ENCODE results near the gene PLPPR1.

- TF ChIP-seq, protein P1, sequence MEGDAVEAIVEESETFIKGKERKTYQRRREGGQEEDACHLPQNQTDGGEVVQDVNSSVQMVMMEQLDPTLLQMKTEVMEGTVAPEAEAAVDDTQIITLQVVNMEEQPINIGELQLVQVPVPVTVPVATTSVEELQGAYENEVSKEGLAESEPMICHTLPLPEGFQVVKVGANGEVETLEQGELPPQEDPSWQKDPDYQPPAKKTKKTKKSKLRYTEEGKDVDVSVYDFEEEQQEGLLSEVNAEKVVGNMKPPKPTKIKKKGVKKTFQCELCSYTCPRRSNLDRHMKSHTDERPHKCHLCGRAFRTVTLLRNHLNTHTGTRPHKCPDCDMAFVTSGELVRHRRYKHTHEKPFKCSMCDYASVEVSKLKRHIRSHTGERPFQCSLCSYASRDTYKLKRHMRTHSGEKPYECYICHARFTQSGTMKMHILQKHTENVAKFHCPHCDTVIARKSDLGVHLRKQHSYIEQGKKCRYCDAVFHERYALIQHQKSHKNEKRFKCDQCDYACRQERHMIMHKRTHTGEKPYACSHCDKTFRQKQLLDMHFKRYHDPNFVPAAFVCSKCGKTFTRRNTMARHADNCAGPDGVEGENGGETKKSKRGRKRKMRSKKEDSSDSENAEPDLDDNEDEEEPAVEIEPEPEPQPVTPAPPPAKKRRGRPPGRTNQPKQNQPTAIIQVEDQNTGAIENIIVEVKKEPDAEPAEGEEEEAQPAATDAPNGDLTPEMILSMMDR (IDR thresholded peaks at IDR 0.05) = no peak
- no peak for TF ChIP-seq POLR2A (IDR thresholded peaks at IDR 0.05)
Observed at GRCh38 chr9:101184813-101185278, 156.3 kb downstream of the PLPPR1 start.
